ENCODE results near the gene USP44.

USP44 gene

GRCh38 chr12:95518944-95519343 lies 32.3 kb downstream of the USP44 start:
- Histone ChIP-seq H3K4me1 (ENCODE audit: low read length) (no peaks in the 10 kb centered on the region), H2AFZ (ENCODE audit: low read depth, low read length) (no peak overlapping the region), H4K20me1 (ENCODE audit: insufficient read depth, low read length) (no peaks in the 10 kb centered on the region), H3K79me2 (ENCODE audit: low read length) (no peaks in the 10 kb centered on the region), H3K36me3 (replicated peaks; ENCODE audit: low read depth, low read length) (peaks cover 15% of the 10 kb centered on the region), H3K27me3 (ENCODE audit: low read depth, low read length) (no peaks in the 10 kb centered on the region), H3K4me3 (ENCODE audit: low read length) (no peak overlapping the region), H3K27ac (ENCODE audit: low read length) (no peak overlapping the region), H3K9ac (ENCODE audit: low read length) (no peak overlapping the region), H3K9me3 (ENCODE audit: insufficient read depth, low read length) (no peaks in the 10 kb centered on the region), H3K4me2 (ENCODE audit: low read length) (no peak overlapping the region)
- TF ChIP-seq EZH2phosphoT487 (IDR thresholded peaks at IDR 0.05; ENCODE audit: low read depth): no peak
- TF ChIP-seq, protein P1, sequence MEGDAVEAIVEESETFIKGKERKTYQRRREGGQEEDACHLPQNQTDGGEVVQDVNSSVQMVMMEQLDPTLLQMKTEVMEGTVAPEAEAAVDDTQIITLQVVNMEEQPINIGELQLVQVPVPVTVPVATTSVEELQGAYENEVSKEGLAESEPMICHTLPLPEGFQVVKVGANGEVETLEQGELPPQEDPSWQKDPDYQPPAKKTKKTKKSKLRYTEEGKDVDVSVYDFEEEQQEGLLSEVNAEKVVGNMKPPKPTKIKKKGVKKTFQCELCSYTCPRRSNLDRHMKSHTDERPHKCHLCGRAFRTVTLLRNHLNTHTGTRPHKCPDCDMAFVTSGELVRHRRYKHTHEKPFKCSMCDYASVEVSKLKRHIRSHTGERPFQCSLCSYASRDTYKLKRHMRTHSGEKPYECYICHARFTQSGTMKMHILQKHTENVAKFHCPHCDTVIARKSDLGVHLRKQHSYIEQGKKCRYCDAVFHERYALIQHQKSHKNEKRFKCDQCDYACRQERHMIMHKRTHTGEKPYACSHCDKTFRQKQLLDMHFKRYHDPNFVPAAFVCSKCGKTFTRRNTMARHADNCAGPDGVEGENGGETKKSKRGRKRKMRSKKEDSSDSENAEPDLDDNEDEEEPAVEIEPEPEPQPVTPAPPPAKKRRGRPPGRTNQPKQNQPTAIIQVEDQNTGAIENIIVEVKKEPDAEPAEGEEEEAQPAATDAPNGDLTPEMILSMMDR (IDR thresholded peaks at IDR 0.05; ENCODE audit: low read depth, low read length): no peak

GRCh38 chr12:95517246-95517645 lies 34.0 kb downstream of the USP44 start:
- Histone ChIP-seq H3K4me1 (ENCODE audit: low read length) (no peaks in the 10 kb centered on the region), H3K27me3 (ENCODE audit: low read depth, low read length) (no peaks in the 10 kb centered on the region), H3K9ac (ENCODE audit: low read length) (no peak overlapping the region), H3K4me3 (ENCODE audit: low read length) (no peak overlapping the region), H3K9me3 (ENCODE audit: insufficient read depth, low read length) (no peaks in the 10 kb centered on the region), H4K20me1 (ENCODE audit: insufficient read depth, low read length) (no peaks in the 10 kb centered on the region), H3K36me3 (replicated peaks; ENCODE audit: low read depth, low read length) (peaks cover 31% of the 10 kb centered on the region), H3K4me2 (ENCODE audit: low read length) (no peak overlapping the region), H2AFZ (ENCODE audit: low read depth, low read length) (no peak overlapping the region), H3K27ac (ENCODE audit: low read length) (no peak overlapping the region), H3K79me2 (ENCODE audit: low read length) (no peaks in the 10 kb centered on the region)
- TF ChIP-seq EZH2phosphoT487 (IDR thresholded peaks at IDR 0.05; ENCODE audit: low read depth): no peak
- TF ChIP-seq, protein P1 (IDR thresholded peaks at IDR 0.05; ENCODE audit: low read depth, low read length): no peak

DNA sequence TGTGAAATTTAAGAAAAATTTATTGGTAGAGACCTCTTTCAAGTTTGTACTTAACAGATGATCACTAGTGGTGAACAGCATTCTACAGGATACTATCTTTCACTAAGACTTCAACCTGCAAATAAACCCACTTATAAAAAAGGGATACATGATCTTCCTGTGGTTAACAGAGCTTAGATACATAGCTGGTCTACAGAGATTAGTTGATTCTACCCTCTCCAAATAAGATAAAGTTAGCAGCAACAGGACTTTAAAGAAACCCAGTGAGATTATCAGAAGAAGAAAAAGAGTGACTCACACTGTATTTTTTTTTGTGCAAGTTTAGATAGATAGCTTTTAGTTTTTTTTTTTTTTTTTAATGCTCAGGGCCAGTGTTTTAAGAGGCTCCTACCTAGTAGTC lies 34.5 kb downstream of the USP44 start:
- H3K27ac ChIP-seq (ENCODE audit: low read length): no peak overlapping the region
- H3K4me3 ChIP-seq (ENCODE audit: low read length): no peak overlapping the region
- no peak overlapping the region for H2AFZ ChIP-seq (ENCODE audit: low read depth, low read length)
- no peak for TF ChIP-seq EZH2phosphoT487 (IDR thresholded peaks at IDR 0.05; ENCODE audit: low read depth)
- TF ChIP-seq, protein P1 (IDR thresholded peaks at IDR 0.05; ENCODE audit: low read depth, low read length): no peak
- H3K4me1 ChIP-seq (ENCODE audit: low read length): no peaks in the 10 kb centered on the region
- H3K9ac ChIP-seq (ENCODE audit: low read length): no peak overlapping the region
- no peaks in the 10 kb centered on the region for H3K79me2 ChIP-seq (ENCODE audit: low read length)
- no peaks in the 10 kb centered on the region for H4K20me1 ChIP-seq (ENCODE audit: insufficient read depth, low read length)
- peaks cover 36% of the 10 kb centered on the region for H3K36me3 ChIP-seq (replicated peaks; ENCODE audit: low read depth, low read length)
- no peaks in the 10 kb centered on the region for H3K9me3 ChIP-seq (ENCODE audit: insufficient read depth, low read length)
- no peaks in the 10 kb centered on the region for H3K27me3 ChIP-seq (ENCODE audit: low read depth, low read length)
- H3K4me2 ChIP-seq (ENCODE audit: low read length): no peak overlapping the region

- Histone ChIP-seq H4K20me1 (ENCODE audit: insufficient read depth, low read length) (no peaks in the 10 kb centered on the region), H3K9ac (ENCODE audit: low read length) (no peak overlapping the region), H3K27me3 (ENCODE audit: low read depth, low read length) (no peaks in the 10 kb centered on the region), H3K4me2 (ENCODE audit: low read length) (no peak overlapping the region), H3K4me1 (ENCODE audit: low read length) (no peaks in the 10 kb centered on the region), H3K9me3 (ENCODE audit: insufficient read depth, low read length) (no peaks in the 10 kb centered on the region), H3K79me2 (ENCODE audit: low read length) (no peaks in the 10 kb centered on the region), H3K27ac (ENCODE audit: low read length) (no peak overlapping the region), H3K4me3 (ENCODE audit: low read length) (no peak overlapping the region), H3K36me3 (replicated peaks; ENCODE audit: low read depth, low read length) (peaks cover 45% of the 10 kb centered on the region), H2AFZ (ENCODE audit: low read depth, low read length) (no peak overlapping the region)
- TF ChIP-seq EZH2phosphoT487 (IDR thresholded peaks at IDR 0.05; ENCODE audit: low read depth): no peak
- TF ChIP-seq, protein P1 (IDR thresholded peaks at IDR 0.05; ENCODE audit: low read depth, low read length): no peak
These were observed 36.1 kb downstream of the USP44 start for GRCh38 chr12:95515197-95515596.

All from OCI-LY3 (cell line).